ENCODE measurements around the gene SNX8.

SNX8 gene

GRCh38 chr7:2208712-2209111 lies 105.5 kb downstream of the SNX8 start:
- no peaks in the 10 kb centered on the region for H3K79me1 ChIP-seq (ENCODE audit: low read length)
- H2BK120ac ChIP-seq (ENCODE audit: insufficient read depth, low read length, poor library complexity): no peak overlapping the region
- H2AFZ ChIP-seq (ENCODE audit: insufficient read depth, low read length, poor library complexity): no peak overlapping the region
- H3K4me3 ChIP-seq (ENCODE audit: low read depth, low read length): no peak overlapping the region
- H2BK12ac ChIP-seq (ENCODE audit: low read length): no peak overlapping the region
- H3K18ac ChIP-seq (ENCODE audit: low read length): no peak overlapping the region
- H3K27ac ChIP-seq (ENCODE audit: low read depth, low read length): no peak overlapping the region
- no peak overlapping the region for H2BK5ac ChIP-seq (ENCODE audit: low read depth, low read length, poor library complexity)
- H3K79me2 ChIP-seq (ENCODE audit: control insufficient read depth, insufficient read depth, low read length, poor library complexity): no peaks in the 10 kb centered on the region
- H2AK5ac ChIP-seq (ENCODE audit: low read length): no peak overlapping the region
- no peak for DNase-seq
- no peak overlapping the region for H3K9ac ChIP-seq (ENCODE audit: low read length)
- no peak overlapping the region for H3K4me2 ChIP-seq (ENCODE audit: low read length)
- H3K27me3 ChIP-seq (ENCODE audit: insufficient read depth, low read length): no peaks in the 10 kb centered on the region
- H4K12ac ChIP-seq (ENCODE audit: low read depth, low read length): no peak overlapping the region
- peaks cover 44 to 46% of the 10 kb centered on the region in 2 experiments for H3K36me3 ChIP-seq (ENCODE audit: control insufficient read depth in 1 of 2, insufficient read depth in 2 of 2, low read length in 2 of 2)
- H4K8ac ChIP-seq (ENCODE audit: low read depth, low read length): no peak overlapping the region
- WGBS (ENCODE audit: extremely low coverage, insufficient coverage, insufficient read length): no CpG with 5 or more reads among the region's 16 CpGs
- peaks cover 7 to 16% of the 10 kb centered on the region in 2 experiments for H3K4me1 ChIP-seq (ENCODE audit: control insufficient read depth in 1 of 2, insufficient read depth in 2 of 2, low read length in 2 of 2)
- H3K4ac ChIP-seq (ENCODE audit: low read depth, low read length): no peak overlapping the region
- H3K9me3 ChIP-seq (ENCODE audit: insufficient read depth, low read depth, low read length): no peaks in the 10 kb centered on the region
- no peak overlapping the region for H3K14ac ChIP-seq (ENCODE audit: low read length)
- no peak overlapping the region for H3K23ac ChIP-seq (ENCODE audit: low read length)
- no peak overlapping the region for H4K91ac ChIP-seq (ENCODE audit: low read depth, low read length)

- H3K4me2 ChIP-seq (ENCODE audit: low read length): no peak overlapping the region
- no peak overlapping the region for H3K18ac ChIP-seq (ENCODE audit: low read length)
- no peak overlapping the region for H2BK5ac ChIP-seq (ENCODE audit: low read depth, low read length, poor library complexity)
- no peak overlapping the region for H4K12ac ChIP-seq (ENCODE audit: low read depth, low read length)
- no peak overlapping the region for H3K14ac ChIP-seq (ENCODE audit: low read length)
- H2BK12ac ChIP-seq (ENCODE audit: low read length): no peak overlapping the region
- H3K4me1 ChIP-seq (ENCODE audit: control insufficient read depth in 1 of 2, insufficient read depth in 2 of 2, low read length in 2 of 2): peaks cover 14 to 27% of the 10 kb centered on the region in 2 experiments
- H2AK5ac ChIP-seq (ENCODE audit: low read length): no peak overlapping the region
- H3K4me3 ChIP-seq (ENCODE audit: low read depth, low read length): no peak overlapping the region
- peaks cover 25 to 27% of the 10 kb centered on the region in 2 experiments for H3K36me3 ChIP-seq (ENCODE audit: control insufficient read depth in 1 of 2, insufficient read depth in 2 of 2, low read length in 2 of 2)
- H2BK120ac ChIP-seq (ENCODE audit: insufficient read depth, low read length, poor library complexity): no peak overlapping the region
- no peak for DNase-seq
- no peak overlapping the region for H3K23ac ChIP-seq (ENCODE audit: low read length)
- no peak overlapping the region for H4K8ac ChIP-seq (ENCODE audit: low read depth, low read length)
- no peak overlapping the region for H4K91ac ChIP-seq (ENCODE audit: low read depth, low read length)
- H3K27ac ChIP-seq (ENCODE audit: low read depth, low read length): no peak overlapping the region
- H3K79me1 ChIP-seq (ENCODE audit: low read length): no peaks in the 10 kb centered on the region
- no peak overlapping the region for H3K4ac ChIP-seq (ENCODE audit: low read depth, low read length)
- H3K9ac ChIP-seq (ENCODE audit: low read length): no peak overlapping the region
- no peaks in the 10 kb centered on the region for H3K79me2 ChIP-seq (ENCODE audit: control insufficient read depth, insufficient read depth, low read length, poor library complexity)
- no peak overlapping the region for H2AFZ ChIP-seq (ENCODE audit: insufficient read depth, low read length, poor library complexity)
- H3K27me3 ChIP-seq (ENCODE audit: insufficient read depth, low read length): no peaks in the 10 kb centered on the region
- no CpG with 5 or more reads among the region's 16 CpGs for WGBS (ENCODE audit: extremely low coverage, insufficient coverage, insufficient read length)
- H3K9me3 ChIP-seq (ENCODE audit: insufficient read depth, low read depth, low read length): no peaks in the 10 kb centered on the region
These were observed 109.0 kb downstream of the SNX8 start for GRCh38 chr7:2205036-2205780.

DNA sequence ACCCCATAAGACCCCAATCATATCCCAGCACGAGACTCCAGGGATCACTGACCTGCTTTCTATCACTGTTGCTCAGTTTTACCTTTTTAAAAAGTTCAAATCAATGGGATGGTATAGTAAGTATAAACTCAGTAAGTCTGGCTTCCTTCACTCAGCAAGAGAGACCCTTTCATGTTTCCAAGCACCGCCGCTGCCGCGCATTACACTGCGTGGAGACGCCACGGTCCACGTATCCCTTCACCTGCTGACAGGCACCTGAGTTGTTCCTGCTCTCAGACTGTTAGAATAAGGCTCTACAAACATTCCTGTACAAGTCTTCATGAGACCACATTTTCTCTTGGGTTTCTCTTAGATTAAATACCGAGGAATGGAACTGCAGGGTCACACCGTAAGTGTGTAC lies 109.8 kb downstream of the SNX8 start:
- no peak overlapping the region for H3K4me3 ChIP-seq (ENCODE audit: low read depth, low read length)
- no CpG with 5 or more reads among the region's 11 CpGs for WGBS (ENCODE audit: extremely low coverage, insufficient coverage, insufficient read length)

GRCh38 chr7:2203766-2204300 lies 110.4 kb downstream of the SNX8 start:
- Histone ChIP-seq H3K23ac (ENCODE audit: low read length) (no peak overlapping the region), H3K9me3 (ENCODE audit: insufficient read depth, low read depth, low read length) (peaks cover 4% of the 10 kb centered on the region), H3K9ac (ENCODE audit: low read length) (no peak overlapping the region), H3K27ac (ENCODE audit: low read depth, low read length) (peak overlapping the region; percentile 7), H3K79me2 (ENCODE audit: control insufficient read depth, insufficient read depth, low read length, poor library complexity) (no peaks in the 10 kb centered on the region), H2BK120ac (ENCODE audit: insufficient read depth, low read length, poor library complexity) (no peak overlapping the region), H4K8ac (ENCODE audit: low read depth, low read length) (no peak overlapping the region), H4K12ac (ENCODE audit: low read depth, low read length) (no peak overlapping the region), H3K4ac (ENCODE audit: low read depth, low read length) (no peak overlapping the region), H3K79me1 (ENCODE audit: low read length) (no peaks in the 10 kb centered on the region), H3K18ac (ENCODE audit: low read length) (no peak overlapping the region), H3K4me3 (ENCODE audit: low read depth, low read length) (no peak overlapping the region), H4K91ac (ENCODE audit: low read depth, low read length) (no peak overlapping the region), H3K4me1 (ENCODE audit: control insufficient read depth in 1 of 2, insufficient read depth in 2 of 2, low read length in 2 of 2) (peaks cover 14 to 27% of the 10 kb centered on the region in 2 experiments), H3K4me2 (ENCODE audit: low read length) (peak overlapping the region; percentile 22), H3K14ac (ENCODE audit: low read length) (no peak overlapping the region), H2AFZ (ENCODE audit: insufficient read depth, low read length, poor library complexity) (no peak overlapping the region), H2AK5ac (ENCODE audit: low read length) (no peak overlapping the region), H2BK5ac (ENCODE audit: low read depth, low read length, poor library complexity) (no peak overlapping the region), H2BK12ac (ENCODE audit: low read length) (no peak overlapping the region), H3K36me3 (ENCODE audit: control insufficient read depth in 1 of 2, insufficient read depth in 2 of 2, low read length in 2 of 2) (peaks cover 36% of the 10 kb centered on the region in 2 experiments), H3K27me3 (ENCODE audit: insufficient read depth, low read length) (no peaks in the 10 kb centered on the region)
- no CpG with 5 or more reads among the region's 13 CpGs for WGBS (ENCODE audit: extremely low coverage, insufficient coverage, insufficient read length)
- DNase-seq: no peak

More for the DNA sequence above, 109.8 kb downstream of the SNX8 start:
- H3K4me1 ChIP-seq (ENCODE audit: control insufficient read depth in 1 of 2, insufficient read depth in 2 of 2, low read length in 2 of 2): peaks cover 14 to 27% of the 10 kb centered on the region in 2 experiments
- no peak overlapping the region for H2AFZ ChIP-seq (ENCODE audit: insufficient read depth, low read length, poor library complexity)
- no peak overlapping the region for H2BK12ac ChIP-seq (ENCODE audit: low read length)
- no peak overlapping the region for H3K9ac ChIP-seq (ENCODE audit: low read length)
- no peak overlapping the region for H3K27ac ChIP-seq (ENCODE audit: low read depth, low read length)
- H2AK5ac ChIP-seq (ENCODE audit: low read length): no peak overlapping the region
- H3K79me2 ChIP-seq (ENCODE audit: control insufficient read depth, insufficient read depth, low read length, poor library complexity): no peaks in the 10 kb centered on the region
- H3K27me3 ChIP-seq (ENCODE audit: insufficient read depth, low read length): no peaks in the 10 kb centered on the region
- no peak overlapping the region for H4K12ac ChIP-seq (ENCODE audit: low read depth, low read length)
- H3K4me2 ChIP-seq (ENCODE audit: low read length): peak overlapping the region; percentile 22
- H3K23ac ChIP-seq (ENCODE audit: low read length): no peak overlapping the region
- peaks cover 33 to 34% of the 10 kb centered on the region in 2 experiments for H3K36me3 ChIP-seq (ENCODE audit: control insufficient read depth in 1 of 2, insufficient read depth in 2 of 2, low read length in 2 of 2)
- H3K4ac ChIP-seq (ENCODE audit: low read depth, low read length): no peak overlapping the region
- no peak overlapping the region for H4K8ac ChIP-seq (ENCODE audit: low read depth, low read length)
- H3K9me3 ChIP-seq (ENCODE audit: insufficient read depth, low read depth, low read length): peaks cover 4% of the 10 kb centered on the region
- H2BK120ac ChIP-seq (ENCODE audit: insufficient read depth, low read length, poor library complexity): no peak overlapping the region
- no peaks in the 10 kb centered on the region for H3K79me1 ChIP-seq (ENCODE audit: low read length)
- no peak overlapping the region for H3K14ac ChIP-seq (ENCODE audit: low read length)
- no peak overlapping the region for H4K91ac ChIP-seq (ENCODE audit: low read depth, low read length)
- no peak for DNase-seq
- H3K18ac ChIP-seq (ENCODE audit: low read length): no peak overlapping the region
- H2BK5ac ChIP-seq (ENCODE audit: low read depth, low read length, poor library complexity): no peak overlapping the region

All from trophoblast cell (in vitro differentiated cells and primary cell).